Tibial nerve (tissue), 4 donors: Measurements from ENCODE around the gene RTP2. TPM values are rescaled to one million over a fixed set of nuclear protein-coding genes. Genes with fewer than 3 reads are reported as not detected.
A peak's percentile ranks its signal among the peaks of the same experiment; 100 is the strongest.

ENCODE experiments used
- DNase-seq, 2 donors: peaks; one replicate each; pipeline ENCODE4 v3.0.0-alpha.2; 2019; ENCODE audit warnings: low spot score in 2 of 2
- H3K27ac ChIP-seq, 4 donors: fragments of 200-600 bp; sonication (generic) in 3 of 4; one replicate each; pipeline ENCODE4 v1.5.1; 2017 to 2019; ENCODE audit warnings: mild to moderate bottlenecking in 1 of 4
- H3K27me3 ChIP-seq, 2 donors: fragments of 200-600 bp; sonication (generic) in 1 of 2; one replicate each; pipeline versions ENCODE4 v1.5.1 to v1.6.0; 2017 to 2019
- H3K36me3 ChIP-seq, 3 donors: fragments of 200-600 bp; sonication (generic); one replicate each; pipeline ENCODE4 v1.5.1; 2018 to 2019
- H3K4me1 ChIP-seq, 4 donors: fragments of 200-600 bp; sonication (generic) in 3 of 4; one replicate each; pipeline ENCODE4 v1.5.1; 2017 to 2019
- H3K4me3 ChIP-seq, 4 donors: fragments of 200-600 bp; sonication (generic) in 3 of 4; one replicate each; pipeline ENCODE4 v1.5.1; 2017 to 2019; ENCODE audit warnings: mild to moderate bottlenecking in 1 of 4, moderate library complexity in 1 of 4
- H3K9me3 ChIP-seq, 4 donors: fragments of 200-600 bp; sonication (generic) in 3 of 4; one replicate each; pipeline ENCODE4 v1.5.1; 2017 to 2019
- CTCF ChIP-seq, 5 experiments: fragments of 200-600 bp in 3 of 5; fragments of 450-650 bp in 2 of 5; sonication (generic) in 3 of 5; IDR thresholded peaks; one replicate each; pipeline ENCODE4 v1.5.1; 2016 to 2019; ENCODE audit warnings: antibody characterized with exemption in 5 of 5, mild to moderate bottlenecking in 3 of 5, moderate library complexity in 2 of 5
- EP300 ChIP-seq, 2 donors: sonication (generic); formaldehyde crosslinking; IDR thresholded peaks; one replicate each; pipeline ENCODE4 v1.6.1; 2017; ENCODE audit warnings: antibody characterized with exemption in 2 of 2, mild to moderate bottlenecking in 1 of 2
- POLR2A ChIP-seq, 2 donors: fragments of 450-650 bp; IDR thresholded peaks; one replicate each; pipeline ENCODE4 v1.6.1; 2017; ENCODE audit warnings: antibody characterized with exemption in 2 of 2, mild to moderate bottlenecking in 2 of 2, moderate library complexity in 2 of 2
- WGBS, 2 donors: methylation state at CpG; one replicate each; pipeline ENCODE4 v1.1.5; 2018; 5-methylcytosine and 5-hydroxymethylcytosine counted together
- total RNA-seq, 4 donors: library from RNA; depleted of rRNA; stranded (reverse); fragments of >200 nt; gene quantifications; one replicate each; pipeline ENCODE4 v1.1.0, GENCODE V29; 2016

RTP2 gene
- total RNA-seq, 4 donors from 2014 or later: not detected

GRCh38 chr3:187740421-187741399 is 38.4 kb upstream of the RTP2 start:
- Histone ChIP-seq H3K36me3 (no peaks in the 10 kb centered on the region), H3K9me3 (no peaks in the 10 kb centered on the region), H3K4me1 (peaks cover 0 to 37% (median 21%) of the 10 kb centered on the region in 4 donors), H3K27me3 (no peaks in the 10 kb centered on the region), H3K4me3 (peak overlapping the region; percentile 76 to 91 (median 81)), H3K27ac (peak overlapping the region; percentile 97 to 100 (median 98))
- TF ChIP-seq POLR2A (IDR thresholded peaks at IDR 0.05) (peak in 1 of 2 donors; percentile 17), EP300 (IDR thresholded peaks at IDR 0.05) (peak; percentile 37 to 75), CTCF (IDR thresholded peaks at IDR 0.05) (peak; percentile 83 to 98 (median 94))
- peak; percentile 60 to 70 for DNase-seq
- 0 to 2% methylated on average over 39 of the region's 39 CpGs for WGBS, 2 donors

- peaks cover 0 to 1% (median 0%) of the 10 kb centered on the region in 3 donors for H3K36me3 ChIP-seq
- whole genome bisulfite sequencing, 2 donors: 0 to 2% methylated on average over 36 to 50 of the region's 53 CpGs
- no peaks in the 10 kb centered on the region for H3K9me3 ChIP-seq
- peak overlapping the region; percentile 76 to 91 (median 81) for H3K4me3 ChIP-seq
- DNase-seq: peak; percentile 65 to 87
- H3K4me1 ChIP-seq: peaks cover 0 to 47% (median 29%) of the 10 kb centered on the region in 4 donors
- TF ChIP-seq EP300 (IDR thresholded peaks at IDR 0.05) (peak; percentile 69 to 88), CTCF (IDR thresholded peaks at IDR 0.05) (peak; percentile 97 to 100 (median 98)), POLR2A (IDR thresholded peaks at IDR 0.05) (peak; percentile 22 to 70)
- no peaks in the 10 kb centered on the region for H3K27me3 ChIP-seq
- H3K27ac ChIP-seq: peak overlapping the region; percentile 97 to 100 (median 98)
Observed at GRCh38 chr3:187739561-187740332, 37.4 kb upstream of the RTP2 start.

- H3K4me1 ChIP-seq: peaks cover 0 to 53% (median 29%) of the 10 kb centered on the region in 4 donors
- DNase-seq: peak in 1 of 2 donors; percentile 50
- WGBS, 2 donors: 0 to 2% methylated on average over 22 of the region's 22 CpGs
- no peaks in the 10 kb centered on the region for H3K27me3 ChIP-seq
- peak overlapping the region; percentile 76 to 91 (median 81) for H3K4me3 ChIP-seq
- peaks cover 0 to 7% (median 0%) of the 10 kb centered on the region in 3 donors for H3K36me3 ChIP-seq
- H3K9me3 ChIP-seq: no peaks in the 10 kb centered on the region
- TF ChIP-seq EP300 (IDR thresholded peaks at IDR 0.05) (peak in 1 of 2 donors; percentile 5), POLR2A (IDR thresholded peaks at IDR 0.05) (no peak), CTCF (IDR thresholded peaks at IDR 0.05) (no peak)
- peak overlapping the region; percentile 97 to 100 (median 98) for H3K27ac ChIP-seq
Observed at GRCh38 chr3:187739094-187739560, 36.8 kb upstream of the RTP2 start.

DNA sequence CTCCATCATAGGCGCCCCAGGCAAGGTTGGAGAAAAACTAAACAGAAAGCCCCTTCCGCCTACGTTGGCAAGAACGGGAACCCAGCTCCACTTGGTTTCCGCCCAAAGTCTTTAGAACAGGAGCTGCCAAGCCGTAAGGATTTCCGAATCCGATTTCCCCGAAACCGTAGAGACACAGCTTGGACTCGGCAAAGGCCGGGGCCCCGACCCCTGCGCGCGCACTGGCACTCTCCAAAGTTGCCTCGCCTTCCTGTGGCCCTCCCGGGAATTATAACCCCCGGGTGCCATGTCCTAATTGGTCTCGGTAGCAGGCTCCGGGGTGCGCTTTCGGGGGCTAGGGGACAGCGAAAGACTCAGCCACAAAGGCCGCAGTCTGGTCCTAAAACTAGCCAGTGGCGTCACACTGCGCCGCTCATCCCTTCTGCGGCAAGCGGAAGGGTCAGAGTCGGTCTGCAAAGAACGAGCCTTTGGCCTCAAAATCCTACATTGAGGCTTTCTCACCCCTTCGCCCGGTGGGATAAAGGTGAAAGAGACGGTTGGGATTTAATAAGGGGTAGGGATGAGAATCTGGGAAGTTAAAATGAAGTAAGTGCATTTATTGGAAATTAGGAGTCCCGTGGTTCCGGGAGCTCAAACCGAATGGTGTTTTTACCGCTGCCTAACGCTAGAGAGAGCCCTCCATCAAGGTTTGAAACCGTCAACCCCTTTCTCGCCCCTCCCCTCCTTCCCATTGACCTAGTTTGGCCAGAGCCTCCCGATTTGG is 36.2 kb upstream of the RTP2 start:
- WGBS, 2 donors: 0 to 1% methylated on average over 37 to 43 of the region's 43 CpGs
- Histone ChIP-seq H3K27ac (peak overlapping the region; percentile 97 to 100 (median 98)), H3K4me1 (peaks cover 0 to 53% (median 29%) of the 10 kb centered on the region in 4 donors), H3K27me3 (no peaks in the 10 kb centered on the region), H3K4me3 (peak overlapping the region; percentile 76 to 91 (median 81)), H3K9me3 (no peaks in the 10 kb centered on the region), H3K36me3 (peaks cover 0 to 13% (median 3%) of the 10 kb centered on the region in 3 donors)
- TF ChIP-seq POLR2A (IDR thresholded peaks at IDR 0.05) (peak in 1 of 2 donors; percentile 58), CTCF (IDR thresholded peaks at IDR 0.05) (peak; percentile 68 to 81 (median 74)), EP300 (IDR thresholded peaks at IDR 0.05) (peak in 1 of 2 donors; percentile 81)
- peak; percentile 74 to 90 for DNase-seq
